Neural cell (in vitro differentiated cells): ENCODE measurements around the gene TPST2. TPM values are rescaled to one million over a fixed set of nuclear protein-coding genes. Genes with fewer than 3 reads are reported as not detected.

Experiments
- H2AFZ ChIP-seq: fragments of 200-600, 300-800 bp; sonication (generic), shearing (Covaris generic); 2 replicates; pipeline ENCODE4 v1.6.0; 2014; ENCODE audit warnings: low read depth, mild to moderate bottlenecking, antibody characterized with exemption, low read length, moderate library complexity
- H3F3A ChIP-seq: fragments of 200-600 bp; shearing (Covaris generic); 2 replicates; pipeline ENCODE4 v1.6.1; 2016; ENCODE audit warnings: mild to moderate bottlenecking, moderate library complexity, mixed read lengths, antibody characterized with exemption, low read length; ENCODE audit not compliant: insufficient read depth, poor library complexity, severe bottlenecking
- H3K27ac ChIP-seq: fragments of 200-600, 300-800 bp; sonication (generic), shearing (Covaris generic); 2 replicates; pipeline ENCODE4 v1.5.1; 2014; ENCODE audit warnings: mild to moderate bottlenecking, low read length, moderate library complexity
- H3K27me3 ChIP-seq: fragments of 300-800, 200-600 bp; sonication (generic), shearing (Covaris generic); 2 replicates; pipeline ENCODE4 v1.6.0; 2014; ENCODE audit warnings: mild to moderate bottlenecking, low read depth, low read length, moderate library complexity; ENCODE audit not compliant: insufficient read depth
- H3K36me3 ChIP-seq: fragments of 300-800, 200-600 bp; sonication (generic), shearing (Covaris generic); 2 replicates; pipeline ENCODE4 v1.5.1; 2014; ENCODE audit warnings: mild to moderate bottlenecking, antibody characterized with exemption, low read length, moderate library complexity; ENCODE audit not compliant: insufficient read depth
- H3K4me2 ChIP-seq: fragments of 300-800, 200-600 bp; sonication (generic), shearing (Covaris generic); 2 replicates; pipeline ENCODE4 v1.6.0; 2014; ENCODE audit warnings: mild to moderate bottlenecking, low read length
- H3K4me3 ChIP-seq: fragments of 300-800, 200-600 bp; sonication (generic), shearing (Covaris generic); 2 replicates; pipeline ENCODE4 v1.5.1; 2014; ENCODE audit warnings: mild to moderate bottlenecking, low read length, moderate library complexity
- H3K79me2 ChIP-seq: fragments of 200-600 bp; shearing (Covaris generic); replicated peaks from 2 replicates; pipeline ENCODE4 v1.6.0; 2014; ENCODE audit warnings: mild to moderate bottlenecking, low read length, moderate library complexity; ENCODE audit not compliant: insufficient read depth
- H3K9ac ChIP-seq: fragments of 300-800, 200-600 bp; sonication (generic), shearing (Covaris generic); 2 replicates; pipeline ENCODE4 v1.6.1; 2016; ENCODE audit warnings: mild to moderate bottlenecking, low read length, mixed read lengths
- H3K9me2 ChIP-seq: fragments of 200-600 bp; shearing (Covaris generic); 2 replicates; pipeline ENCODE4 v1.6.1; 2016; ENCODE audit warnings: mild to moderate bottlenecking, low read length, mixed read lengths; ENCODE audit not compliant: insufficient read depth
- H3K9me3 ChIP-seq: fragments of 200-600, 300-800 bp; sonication (generic), shearing (Covaris generic); 2 replicates; pipeline ENCODE4 v1.6.1; 2016; ENCODE audit warnings: mild to moderate bottlenecking, mixed run types, low read length, moderate library complexity, mixed read lengths
- H4K20me1 ChIP-seq: fragments of 200-600 bp; shearing (Covaris generic); 2 replicates; pipeline ENCODE4 v1.6.1; 2016; ENCODE audit warnings: mild to moderate bottlenecking, mixed run types; ENCODE audit not compliant: insufficient read depth
- EP300 ChIP-seq: fragments of 450-650 bp; conservative IDR thresholded peaks from 2 replicates; pipeline ENCODE4 v1.6.1; 2014; ENCODE audit warnings: antibody characterized with exemption, mild to moderate bottlenecking, moderate library complexity; ENCODE audit not compliant: poor library complexity, severe bottlenecking
- EZH2 ChIP-seq: fragments of 200-600, 300-800 bp; shearing (Covaris generic), sonication (generic); IDR thresholded peaks from 2 replicates; pipeline ENCODE4 v1.6.1; 2014; ENCODE audit warnings: antibody characterized with exemption, low read length, borderline replicate concordance, mild to moderate bottlenecking; ENCODE audit not compliant: insufficient read depth, poor library complexity, severe bottlenecking
- MXI1 ChIP-seq: fragments of 450-650 bp; conservative IDR thresholded peaks from 2 replicates; pipeline ENCODE4 v1.6.1; 2014; ENCODE audit warnings: antibody characterized with exemption, mild to moderate bottlenecking; ENCODE audit not compliant: poor library complexity, severe bottlenecking
- POLR2AphosphoS5 ChIP-seq: IDR thresholded peaks from 2 replicates; pipeline ENCODE4 v1.6.1; 2012
- RAD21 ChIP-seq: fragments of 450-650 bp; conservative IDR thresholded peaks from 2 replicates; pipeline ENCODE4 v1.6.1; 2014; ENCODE audit warnings: antibody characterized with exemption, mild to moderate bottlenecking, moderate library complexity
- SMC3 ChIP-seq: fragments of 450-650 bp; conservative IDR thresholded peaks from 2 replicates; pipeline ENCODE4 v1.6.1; 2014; ENCODE audit warnings: antibody characterized with exemption, mild to moderate bottlenecking, moderate library complexity; ENCODE audit not compliant: poor library complexity
- TAF1 ChIP-seq: IDR thresholded peaks from 2 replicates; pipeline ENCODE4 v1.6.1; 2012; ENCODE audit warnings: low read depth
- polyA plus RNA-seq: library from polyadenylated mRNA; depleted of rRNA; stranded (reverse); fragments of >200 nt; gene quantifications from 2 replicates; pipeline ENCODE4 v1.2.3, GENCODE V29; 2014
- TF ChIP-seq, protein P1 (sequence below): IDR thresholded peaks from 2 replicates; pipeline ENCODE4 v1.6.1; 2012; ENCODE audit warnings: borderline replicate concordance
- TF ChIP-seq, protein P2 (sequence below): fragments of 450-650 bp; IDR thresholded peaks from 2 replicates; pipeline ENCODE4 v1.5.1; 2014; ENCODE audit warnings: antibody characterized with exemption, mild to moderate bottlenecking, moderate library complexity; ENCODE audit not compliant: poor library complexity, severe bottlenecking

The TPST2 gene
- polyA plus RNA-seq, 1 donor from 2014 or later = 16.6 TPM

DNA sequence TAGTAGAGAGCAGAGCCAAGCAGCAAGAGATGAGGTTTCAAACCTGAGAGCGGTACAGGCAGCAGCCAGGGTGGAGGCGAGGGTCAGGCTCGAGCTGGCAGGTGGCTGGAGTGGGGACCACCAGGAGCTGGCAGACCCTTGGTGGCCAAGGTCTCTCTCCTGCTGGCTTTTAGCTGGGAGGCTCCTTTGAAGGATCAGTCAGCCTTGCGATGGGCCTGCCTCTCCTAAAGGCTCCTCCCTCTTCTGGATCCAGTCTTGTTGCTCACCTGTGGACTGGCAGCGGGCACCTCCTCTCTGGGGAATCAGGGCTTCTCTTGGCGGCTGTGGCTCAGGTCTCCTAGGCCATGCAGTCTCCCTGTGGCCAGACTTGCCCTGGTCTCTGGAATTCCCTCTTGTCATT lies 24.8 kb downstream of the TPST2 start:
- H3K4me2 ChIP-seq = no peak overlapping the region
- no peak overlapping the region for H3K4me3 ChIP-seq
- H3K9ac ChIP-seq = no peak overlapping the region
- H3K36me3 ChIP-seq = no peaks in the 10 kb centered on the region
- H4K20me1 ChIP-seq = no peaks in the 10 kb centered on the region
- no peak for TF ChIP-seq RAD21
- no peak for TF ChIP-seq MXI1
- TF ChIP-seq, protein P1, sequence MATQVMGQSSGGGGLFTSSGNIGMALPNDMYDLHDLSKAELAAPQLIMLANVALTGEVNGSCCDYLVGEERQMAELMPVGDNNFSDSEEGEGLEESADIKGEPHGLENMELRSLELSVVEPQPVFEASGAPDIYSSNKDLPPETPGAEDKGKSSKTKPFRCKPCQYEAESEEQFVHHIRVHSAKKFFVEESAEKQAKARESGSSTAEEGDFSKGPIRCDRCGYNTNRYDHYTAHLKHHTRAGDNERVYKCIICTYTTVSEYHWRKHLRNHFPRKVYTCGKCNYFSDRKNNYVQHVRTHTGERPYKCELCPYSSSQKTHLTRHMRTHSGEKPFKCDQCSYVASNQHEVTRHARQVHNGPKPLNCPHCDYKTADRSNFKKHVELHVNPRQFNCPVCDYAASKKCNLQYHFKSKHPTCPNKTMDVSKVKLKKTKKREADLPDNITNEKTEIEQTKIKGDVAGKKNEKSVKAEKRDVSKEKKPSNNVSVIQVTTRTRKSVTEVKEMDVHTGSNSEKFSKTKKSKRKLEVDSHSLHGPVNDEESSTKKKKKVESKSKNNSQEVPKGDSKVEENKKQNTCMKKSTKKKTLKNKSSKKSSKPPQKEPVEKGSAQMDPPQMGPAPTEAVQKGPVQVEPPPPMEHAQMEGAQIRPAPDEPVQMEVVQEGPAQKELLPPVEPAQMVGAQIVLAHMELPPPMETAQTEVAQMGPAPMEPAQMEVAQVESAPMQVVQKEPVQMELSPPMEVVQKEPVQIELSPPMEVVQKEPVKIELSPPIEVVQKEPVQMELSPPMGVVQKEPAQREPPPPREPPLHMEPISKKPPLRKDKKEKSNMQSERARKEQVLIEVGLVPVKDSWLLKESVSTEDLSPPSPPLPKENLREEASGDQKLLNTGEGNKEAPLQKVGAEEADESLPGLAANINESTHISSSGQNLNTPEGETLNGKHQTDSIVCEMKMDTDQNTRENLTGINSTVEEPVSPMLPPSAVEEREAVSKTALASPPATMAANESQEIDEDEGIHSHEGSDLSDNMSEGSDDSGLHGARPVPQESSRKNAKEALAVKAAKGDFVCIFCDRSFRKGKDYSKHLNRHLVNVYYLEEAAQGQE = no peak
- TF ChIP-seq TAF1 = no peak
- TF ChIP-seq EZH2 = no peak
- TF ChIP-seq EP300 = no peak
- TF ChIP-seq SMC3 = no peak
- no peaks in the 10 kb centered on the region for H3K9me3 ChIP-seq
- no peaks in the 10 kb centered on the region for H3K9me2 ChIP-seq
- H3F3A ChIP-seq = no peaks in the 10 kb centered on the region
- H2AFZ ChIP-seq = no peak overlapping the region
- H3K79me2 ChIP-seq = no peaks in the 10 kb centered on the region
- H3K27me3 ChIP-seq = no peaks in the 10 kb centered on the region
- no peak overlapping the region for H3K27ac ChIP-seq

DNA sequence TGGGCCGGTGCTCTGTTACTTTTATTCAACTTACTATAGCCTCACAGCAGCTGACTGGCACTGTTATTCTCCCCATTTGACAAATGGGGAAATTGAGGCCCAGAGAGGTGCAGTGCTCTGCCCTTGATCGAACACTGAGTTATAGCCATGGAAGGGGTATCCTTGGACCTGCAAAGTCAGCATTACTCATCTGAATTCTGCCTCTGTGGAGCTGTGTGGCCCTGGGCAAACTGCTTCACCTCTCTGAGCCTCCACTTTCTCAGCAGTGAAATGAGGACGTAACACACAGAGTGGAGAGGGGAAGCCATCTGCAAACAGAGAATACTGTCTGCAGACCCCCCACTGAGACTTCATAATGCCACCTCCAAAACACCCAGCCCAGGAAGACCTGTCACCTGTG lies 25.3 kb downstream of the TPST2 start:
- Histone ChIP-seq H3K27me3 (no peaks in the 10 kb centered on the region), H2AFZ (no peak overlapping the region), H3K9me3 (no peaks in the 10 kb centered on the region), H3K79me2 (no peaks in the 10 kb centered on the region), H4K20me1 (no peaks in the 10 kb centered on the region), H3K4me3 (no peak overlapping the region), H3K27ac (no peak overlapping the region), H3K36me3 (no peaks in the 10 kb centered on the region), H3K9me2 (no peaks in the 10 kb centered on the region), H3K9ac (no peak overlapping the region), H3K4me2 (no peak overlapping the region), H3F3A (no peaks in the 10 kb centered on the region)
- no peak for TF ChIP-seq POLR2AphosphoS5
- no peak for TF ChIP-seq SMC3
- TF ChIP-seq TAF1 = no peak
- TF ChIP-seq RAD21 = no peak
- TF ChIP-seq, protein P1 = no peak
- TF ChIP-seq MXI1 = no peak
- TF ChIP-seq EP300 = no peak
- TF ChIP-seq EZH2 = no peak
- TF ChIP-seq, protein P2, sequence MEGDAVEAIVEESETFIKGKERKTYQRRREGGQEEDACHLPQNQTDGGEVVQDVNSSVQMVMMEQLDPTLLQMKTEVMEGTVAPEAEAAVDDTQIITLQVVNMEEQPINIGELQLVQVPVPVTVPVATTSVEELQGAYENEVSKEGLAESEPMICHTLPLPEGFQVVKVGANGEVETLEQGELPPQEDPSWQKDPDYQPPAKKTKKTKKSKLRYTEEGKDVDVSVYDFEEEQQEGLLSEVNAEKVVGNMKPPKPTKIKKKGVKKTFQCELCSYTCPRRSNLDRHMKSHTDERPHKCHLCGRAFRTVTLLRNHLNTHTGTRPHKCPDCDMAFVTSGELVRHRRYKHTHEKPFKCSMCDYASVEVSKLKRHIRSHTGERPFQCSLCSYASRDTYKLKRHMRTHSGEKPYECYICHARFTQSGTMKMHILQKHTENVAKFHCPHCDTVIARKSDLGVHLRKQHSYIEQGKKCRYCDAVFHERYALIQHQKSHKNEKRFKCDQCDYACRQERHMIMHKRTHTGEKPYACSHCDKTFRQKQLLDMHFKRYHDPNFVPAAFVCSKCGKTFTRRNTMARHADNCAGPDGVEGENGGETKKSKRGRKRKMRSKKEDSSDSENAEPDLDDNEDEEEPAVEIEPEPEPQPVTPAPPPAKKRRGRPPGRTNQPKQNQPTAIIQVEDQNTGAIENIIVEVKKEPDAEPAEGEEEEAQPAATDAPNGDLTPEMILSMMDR = no peak
